Measurements from ENCODE around the gene ZNF318. TPM values are rescaled to one million over a fixed set of nuclear protein-coding genes. Genes with fewer than 3 reads are reported as not detected.
"Not testable (repeated sequence)": the region's sequence is repeated elsewhere in the genome, so short reads cannot be mapped to it uniquely, and the experiment has no call there.

The ZNF318 gene
- total RNA-seq, 1 donor from 2014 or later: 23.3 TPM

- H3K27ac Mint-ChIP-seq: no peak overlapping the region
Measured at GRCh38 chr6:43367245-43367984, 2.0 kb downstream of the ZNF318 start.

GRCh38 chr6:43361269-43361668, 8.2 kb downstream of the ZNF318 start:
- H3K27me3 Mint-ChIP-seq: no peaks in the 10 kb centered on the region
- no peak for TF ChIP-seq CTCF (conservative IDR thresholded peaks at IDR 0.05)
- H3K27ac Mint-ChIP-seq: no peak overlapping the region
- peaks cover 19% of the 10 kb centered on the region for H3K36me3 Mint-ChIP-seq
- no peak for DNase-seq (ENCODE audit: extremely low spot score, unreplicated experiment)
- H3K4me1 Mint-ChIP-seq (ENCODE audit: unreplicated experiment): no peaks in the 10 kb centered on the region
- no peaks in the 10 kb centered on the region for H3K9me3 Mint-ChIP-seq
- H3K4me3 Mint-ChIP-seq: no peak overlapping the region

More at GRCh38 chr6:43367245-43367984, 2.0 kb downstream of the ZNF318 start:
- peaks cover 9% of the 10 kb centered on the region for H3K36me3 Mint-ChIP-seq
- H3K27me3 Mint-ChIP-seq: no peaks in the 10 kb centered on the region
- no peak for TF ChIP-seq CTCF (conservative IDR thresholded peaks at IDR 0.05)
- no peak for DNase-seq (ENCODE audit: extremely low spot score, unreplicated experiment)
- no peaks in the 10 kb centered on the region for H3K9me3 Mint-ChIP-seq
- H3K4me1 Mint-ChIP-seq (ENCODE audit: unreplicated experiment): peaks cover 10% of the 10 kb centered on the region
- peak overlapping the region; percentile 80 for H3K4me3 Mint-ChIP-seq

GRCh38 chr6:43359831-43360230, 9.6 kb downstream of the ZNF318 start:
- peaks cover 19% of the 10 kb centered on the region for H3K36me3 Mint-ChIP-seq

GRCh38 chr6:43359381-43359780, 10.1 kb downstream of the ZNF318 start:
- H3K36me3 Mint-ChIP-seq: peaks cover 20% of the 10 kb centered on the region
- H3K4me1 Mint-ChIP-seq (ENCODE audit: unreplicated experiment): no peaks in the 10 kb centered on the region
- no peaks in the 10 kb centered on the region for H3K27me3 Mint-ChIP-seq
- TF ChIP-seq CTCF (conservative IDR thresholded peaks at IDR 0.05): no peak
- no peaks in the 10 kb centered on the region for H3K9me3 Mint-ChIP-seq
- no peak overlapping the region for H3K27ac Mint-ChIP-seq
- no peak overlapping the region for H3K4me3 Mint-ChIP-seq
- no peak for DNase-seq (ENCODE audit: extremely low spot score, unreplicated experiment)

More at GRCh38 chr6:43359831-43360230, 9.6 kb downstream of the ZNF318 start:
- Mint-ChIP-seq H3K27me3 (no peaks in the 10 kb centered on the region), H3K9me3 (no peaks in the 10 kb centered on the region), H3K27ac (no peak overlapping the region), H3K4me3 (no peak overlapping the region), H3K4me1 (ENCODE audit: unreplicated experiment) (no peaks in the 10 kb centered on the region)
- TF ChIP-seq CTCF (conservative IDR thresholded peaks at IDR 0.05): no peak
- no peak for DNase-seq (ENCODE audit: extremely low spot score, unreplicated experiment)

- Mint-ChIP-seq H3K4me1 (ENCODE audit: unreplicated experiment) (no peaks in the 10 kb centered on the region), H3K27ac (no peak overlapping the region), H3K4me3 (no peak overlapping the region), H3K9me3 (no peaks in the 10 kb centered on the region), H3K36me3 (peaks cover 28% of the 10 kb centered on the region), H3K27me3 (no peaks in the 10 kb centered on the region)
- no peak for DNase-seq (ENCODE audit: extremely low spot score, unreplicated experiment)
- peak; percentile 24 for TF ChIP-seq CTCF (conservative IDR thresholded peaks at IDR 0.05)
Measured at GRCh38 chr6:43355862-43356590, 13.4 kb downstream of the ZNF318 start.

GRCh38 chr6:43351951-43352350, 17.5 kb downstream of the ZNF318 start:
- H3K27me3 Mint-ChIP-seq; H3K4me1 Mint-ChIP-seq (ENCODE audit: unreplicated experiment); H3K9me3 Mint-ChIP-seq; DNase-seq (ENCODE audit: extremely low spot score, unreplicated experiment); H3K4me3 Mint-ChIP-seq; H3K27ac Mint-ChIP-seq: not testable (repeated sequence)
- H3K36me3 Mint-ChIP-seq: peaks cover 21% of the 10 kb centered on the region

All from type B pancreatic cell (in vitro differentiated cells).